NCI-H1092 treated with DMSO at 0.1 percent for 48 hours (cell line): ENCODE measurements around the gene SIRT2.

Experiments used
- DNase-seq: peaks from one replicate; lab custom pipeline; 2025; lab: John Stamatoyannopoulos, UW

Gene SIRT2

DNA sequence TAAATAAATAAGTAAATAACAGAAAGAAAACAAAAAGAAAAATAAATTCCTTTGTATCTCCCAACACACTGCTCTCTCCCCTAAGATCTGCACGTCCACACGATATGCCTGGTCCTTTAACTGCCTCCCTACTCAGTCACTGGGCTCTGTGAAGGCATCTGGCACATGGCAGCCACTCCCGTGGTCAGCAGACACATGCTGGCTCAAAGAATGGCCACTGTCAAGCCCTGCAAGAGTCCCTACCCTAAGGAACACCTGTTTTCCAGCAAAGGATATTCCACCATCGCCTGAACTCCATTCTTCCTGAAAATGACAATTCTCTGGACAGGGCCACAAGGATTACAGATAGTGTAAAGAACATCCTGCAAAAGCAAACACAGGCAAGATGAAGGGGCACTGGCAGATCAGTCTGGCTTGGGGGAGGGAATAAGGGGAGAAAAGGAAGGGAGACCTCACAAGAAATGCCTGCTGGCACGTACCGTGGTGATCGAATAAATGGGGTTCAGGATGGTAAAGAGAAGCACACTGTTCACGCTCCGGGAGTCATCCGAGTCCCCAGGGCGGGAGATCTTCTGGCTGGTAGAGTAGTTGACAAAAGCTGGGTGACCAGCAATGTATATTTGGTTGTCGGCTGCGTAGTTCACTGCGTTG is 53.9 kb downstream of the SIRT2 start:
- no peak for DNase-seq

DNA sequence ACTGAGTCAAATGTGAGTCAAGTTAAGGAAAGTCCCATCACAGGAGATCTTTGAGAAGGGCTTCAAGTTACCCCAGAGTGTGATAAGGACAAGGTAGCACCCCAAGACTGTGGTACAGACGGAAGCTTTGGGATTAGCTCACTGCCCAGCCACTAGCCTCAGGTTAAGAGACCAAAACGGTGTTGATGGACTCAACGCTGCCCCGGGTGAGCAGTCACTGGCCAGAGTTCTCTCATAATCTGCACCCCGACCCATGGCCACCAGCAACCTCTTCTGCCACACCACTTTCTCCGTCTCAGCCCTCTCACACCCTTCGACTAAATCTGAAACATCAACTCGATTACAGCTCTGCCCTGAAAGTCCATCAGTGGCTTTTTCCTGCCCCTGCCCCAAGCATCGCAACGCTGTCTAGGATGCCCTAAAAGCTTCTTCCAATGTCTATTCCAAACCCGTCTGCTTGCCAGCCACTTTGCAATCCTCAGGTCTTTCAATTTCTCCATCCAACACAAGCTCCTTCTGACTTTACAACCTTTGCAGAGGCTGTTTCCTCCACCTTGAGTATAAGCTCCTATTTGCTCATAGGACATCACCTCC is 55.2 kb downstream of the SIRT2 start:
- no peak for DNase-seq

DNA sequence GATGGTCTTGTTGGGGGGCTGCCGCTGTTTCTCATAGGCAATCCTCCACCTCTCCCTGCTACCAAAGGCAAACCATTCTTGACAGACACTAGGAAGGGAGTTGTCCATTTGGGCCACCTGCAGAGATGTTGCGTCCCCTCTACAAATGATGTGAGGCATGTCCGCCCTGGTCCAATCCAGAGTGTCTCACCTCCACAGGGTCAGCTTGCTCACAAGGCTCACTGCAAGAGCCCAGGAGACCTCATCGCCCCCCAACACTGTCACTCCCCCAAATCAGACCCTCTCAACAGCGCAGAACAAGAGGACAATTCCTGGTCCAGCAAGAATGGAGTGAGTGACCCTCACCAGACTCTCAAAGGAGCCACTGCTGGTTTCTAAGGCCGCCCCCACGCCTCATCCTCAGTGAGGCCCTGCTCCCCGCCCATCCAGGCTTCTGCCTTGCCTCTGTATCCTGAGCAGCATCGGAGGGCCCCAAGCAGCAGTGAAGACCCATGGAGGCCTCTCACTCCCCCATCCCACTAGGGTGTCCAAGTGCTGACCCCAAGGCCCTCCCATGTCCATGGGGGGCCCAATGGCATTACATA is 56.2 kb downstream of the SIRT2 start:
- no peak for DNase-seq

DNA sequence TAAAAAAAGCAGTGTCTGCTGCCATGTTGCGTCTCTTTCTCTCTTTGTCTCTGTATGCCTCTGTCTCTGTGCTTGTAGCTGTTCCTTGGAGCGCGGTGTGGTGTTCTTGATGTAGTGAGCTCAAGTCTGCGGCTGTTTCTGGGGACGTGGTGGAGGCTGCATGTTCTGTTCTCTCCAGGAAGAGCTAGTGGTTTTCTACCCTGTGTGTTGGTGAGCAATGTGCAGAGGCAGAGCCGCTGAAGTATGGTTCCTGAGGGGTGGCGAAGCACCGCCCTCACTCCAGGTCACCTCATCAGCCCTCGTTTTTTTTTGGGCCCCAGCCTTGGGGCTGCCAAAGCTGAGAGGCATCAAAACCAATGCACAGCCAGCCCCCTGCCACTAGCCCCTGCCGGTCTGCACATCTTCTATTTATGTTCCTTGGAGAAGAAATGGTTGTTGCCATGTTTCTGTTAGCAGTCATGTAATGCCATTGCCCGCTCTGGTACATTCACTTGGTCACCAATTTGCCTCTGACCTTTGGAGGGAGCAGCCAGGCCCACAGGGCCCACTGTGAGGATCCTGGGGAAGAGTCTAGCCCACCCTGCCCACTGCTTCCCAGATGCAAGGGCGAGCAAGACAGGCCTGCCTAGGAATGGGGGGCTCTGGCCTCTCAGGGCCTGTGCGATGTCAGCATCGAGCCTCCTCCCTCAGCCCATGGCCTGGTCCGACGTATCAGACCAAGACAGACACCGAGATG is 56.8 kb downstream of the SIRT2 start:
- DNase-seq: no peak

DNA sequence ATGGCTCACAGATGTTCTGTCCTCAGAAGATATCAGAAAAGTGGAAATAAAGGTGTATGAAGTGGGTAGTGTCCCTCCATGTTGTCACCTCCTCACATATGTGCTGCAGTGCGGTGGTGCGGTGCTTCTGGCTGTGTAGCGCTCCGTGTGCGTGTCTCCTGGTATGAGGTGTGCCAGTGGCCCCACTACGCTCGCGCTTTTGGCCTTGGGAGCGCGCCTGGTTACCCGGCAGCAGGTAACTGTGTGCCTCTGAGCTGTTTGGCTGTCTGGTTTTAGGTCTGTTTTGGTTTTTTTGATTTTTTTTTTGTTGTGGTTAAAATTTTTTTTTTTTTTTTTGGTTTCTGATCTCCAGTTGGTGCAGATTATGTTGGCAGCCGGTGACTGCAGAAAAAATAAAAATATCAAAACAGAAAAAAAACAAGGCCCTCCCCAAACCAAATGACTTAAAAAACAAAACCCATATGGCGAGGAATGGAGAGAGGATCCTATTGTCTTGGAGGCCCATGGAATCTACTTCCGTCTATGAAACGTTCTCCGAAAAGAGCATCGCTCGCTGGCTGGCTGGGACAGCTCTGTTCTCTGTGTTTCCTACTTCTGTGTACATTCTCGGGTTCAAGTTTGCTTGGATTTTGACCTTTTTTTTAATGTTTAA is 57.5 kb downstream of the SIRT2 start:
- DNase-seq: no peak

DNA sequence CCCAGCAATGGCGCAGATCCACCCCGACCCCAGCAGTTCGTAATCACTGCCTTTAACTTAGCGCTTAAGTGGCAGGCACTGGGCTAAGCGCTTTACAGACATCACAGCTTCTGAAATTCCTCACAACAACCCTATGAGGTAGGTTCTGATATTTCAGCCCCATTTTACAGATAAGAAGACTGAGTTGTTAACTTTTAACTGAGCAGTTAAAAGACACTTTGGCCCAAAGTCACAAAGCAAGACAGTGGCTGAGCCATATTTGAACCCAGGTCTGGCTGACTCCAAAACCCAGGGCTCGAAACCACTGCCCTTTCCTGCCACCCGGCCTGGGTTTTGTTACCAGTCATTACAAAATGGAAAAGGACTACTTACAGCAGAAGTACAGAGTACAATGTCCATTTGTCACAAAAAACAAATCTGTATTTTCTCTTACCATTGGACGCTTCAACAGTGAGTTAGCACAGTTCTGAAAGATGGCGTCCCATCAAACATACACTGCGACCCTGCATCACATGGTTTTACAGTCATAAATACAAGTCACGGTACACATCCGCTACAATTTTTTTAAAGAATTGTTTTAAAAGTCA is 58.1 kb downstream of the SIRT2 start:
- no peak for DNase-seq

DNA sequence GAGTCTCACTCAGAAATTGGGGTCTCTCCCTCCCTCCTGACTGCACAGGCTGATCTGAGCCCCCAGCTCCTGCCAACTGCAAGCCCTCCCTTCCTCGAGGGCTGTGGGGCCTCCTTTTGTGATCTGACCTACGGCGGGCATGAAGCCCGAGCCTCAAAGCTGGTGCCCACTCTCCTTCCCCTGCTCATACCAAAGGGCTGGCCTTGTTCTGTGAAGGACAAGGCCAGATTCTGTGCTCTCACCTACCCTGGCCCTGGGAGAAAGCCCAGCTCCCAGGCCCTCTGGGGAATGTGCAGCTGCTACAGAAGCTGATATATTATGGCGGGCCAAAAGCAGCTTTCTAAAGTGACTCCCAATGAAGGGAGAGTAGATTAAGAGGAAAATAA is 58.8 kb downstream of the SIRT2 start:
- no peak for DNase-seq

DNA sequence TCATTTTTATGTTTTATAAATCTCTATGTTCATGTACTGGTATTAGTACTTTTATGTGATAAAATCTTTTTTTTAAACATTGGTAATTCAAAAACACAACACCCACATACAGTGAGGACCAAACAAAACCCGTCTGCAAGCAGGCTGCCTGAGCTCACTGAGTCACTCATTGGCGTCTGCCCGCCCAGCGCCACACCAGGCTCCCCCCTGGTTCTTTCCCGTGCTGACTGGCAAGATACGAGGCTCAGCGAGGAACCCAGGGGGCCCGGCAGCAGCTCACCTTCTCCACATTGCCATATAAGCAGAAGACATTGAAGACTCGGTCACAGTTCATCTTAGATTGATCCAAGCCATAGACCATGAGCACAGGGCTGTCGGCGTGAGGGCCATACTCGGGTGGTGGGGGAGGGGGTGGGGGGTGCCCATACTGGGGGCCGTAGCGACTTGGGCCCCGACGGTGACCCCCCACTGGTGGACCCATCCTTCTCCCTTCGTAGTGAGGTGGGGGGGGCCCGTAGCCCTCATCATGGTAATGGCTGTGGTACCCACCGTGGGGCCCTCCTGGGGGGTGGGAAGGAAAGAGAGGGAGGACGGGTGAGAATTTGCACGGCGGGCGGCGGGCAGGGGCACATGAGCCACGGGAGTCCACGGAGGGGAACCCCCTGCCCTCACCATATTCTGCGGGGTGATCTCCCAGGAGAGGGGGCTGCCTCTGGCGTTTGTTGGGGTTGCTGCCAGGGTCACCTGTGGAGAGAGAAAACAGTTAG is 59.4 kb downstream of the SIRT2 start:
- DNase-seq: no peak

DNA sequence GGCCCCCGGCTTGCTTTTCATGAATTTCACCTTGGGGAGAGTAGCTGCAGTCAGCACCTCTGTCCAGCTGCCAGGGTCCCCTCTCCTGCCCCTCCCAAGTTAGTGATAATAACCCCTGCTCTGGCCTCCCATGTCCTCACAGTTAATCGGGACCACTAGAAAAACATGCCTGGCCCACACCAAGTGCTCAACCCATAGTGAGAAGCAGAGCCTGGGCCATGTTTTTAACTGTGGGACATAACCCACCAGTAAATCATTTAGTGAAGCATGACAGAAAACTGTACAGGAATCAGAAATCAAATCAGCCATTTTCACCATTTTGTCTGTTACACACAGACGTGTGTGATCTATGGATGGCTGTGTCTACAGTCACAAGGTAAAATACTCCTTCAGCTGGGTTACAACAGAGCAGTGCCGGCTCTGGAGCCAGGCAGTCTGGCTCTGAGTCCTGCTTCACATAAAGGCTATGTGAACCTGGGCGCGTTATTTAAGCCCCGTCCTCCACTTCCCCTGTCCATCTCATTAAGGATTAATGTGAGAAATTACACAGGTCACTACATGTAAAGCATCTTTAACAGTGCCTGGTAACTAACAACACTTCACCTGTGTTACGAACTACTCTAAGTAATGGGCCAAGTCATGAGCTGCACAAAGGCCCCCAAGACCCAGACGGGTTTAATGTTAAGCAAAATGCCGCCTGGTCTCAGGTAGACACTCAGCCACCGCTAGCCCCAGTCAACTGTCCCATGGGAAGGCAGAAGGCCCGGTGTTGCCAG is 60.2 kb downstream of the SIRT2 start:
- no peak for DNase-seq

DNA sequence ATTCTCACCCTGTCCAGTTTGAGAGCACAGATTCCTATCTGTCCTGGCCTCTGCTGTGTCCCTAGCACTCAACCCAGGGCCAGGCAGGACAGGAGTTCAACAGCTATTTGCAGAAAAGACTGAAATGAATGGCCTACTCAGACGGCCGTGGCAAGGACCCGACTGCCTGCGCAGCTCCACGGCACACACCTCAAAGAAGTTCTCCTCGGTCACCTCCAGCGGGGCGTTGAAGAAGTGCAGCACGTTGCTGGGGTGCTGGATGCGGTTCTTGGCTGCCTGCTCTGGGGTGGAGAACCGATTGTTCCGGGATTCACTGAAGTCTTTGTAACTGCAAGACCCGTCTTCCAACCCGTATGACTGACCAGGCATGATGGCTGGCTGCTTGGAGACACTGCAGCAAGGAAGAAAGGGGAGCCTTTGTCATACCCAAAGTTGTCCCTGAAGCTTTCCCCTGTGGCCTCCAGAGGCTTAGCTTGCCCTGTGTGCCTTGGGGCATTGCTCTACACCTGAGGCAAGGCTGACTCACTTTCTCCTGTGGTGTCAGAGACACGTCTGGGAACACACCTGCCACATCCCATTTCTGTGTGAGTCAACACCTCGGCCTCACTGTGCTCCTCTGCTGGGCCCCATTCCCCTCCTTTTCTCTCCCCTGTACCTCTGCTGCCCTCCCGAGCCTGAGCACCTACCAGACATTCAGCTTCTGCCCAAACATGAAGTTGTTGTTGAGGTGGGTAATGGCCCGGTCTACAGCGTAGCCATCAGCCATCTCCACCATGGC is 61.0 kb downstream of the SIRT2 start:
- no peak for DNase-seq

DNA sequence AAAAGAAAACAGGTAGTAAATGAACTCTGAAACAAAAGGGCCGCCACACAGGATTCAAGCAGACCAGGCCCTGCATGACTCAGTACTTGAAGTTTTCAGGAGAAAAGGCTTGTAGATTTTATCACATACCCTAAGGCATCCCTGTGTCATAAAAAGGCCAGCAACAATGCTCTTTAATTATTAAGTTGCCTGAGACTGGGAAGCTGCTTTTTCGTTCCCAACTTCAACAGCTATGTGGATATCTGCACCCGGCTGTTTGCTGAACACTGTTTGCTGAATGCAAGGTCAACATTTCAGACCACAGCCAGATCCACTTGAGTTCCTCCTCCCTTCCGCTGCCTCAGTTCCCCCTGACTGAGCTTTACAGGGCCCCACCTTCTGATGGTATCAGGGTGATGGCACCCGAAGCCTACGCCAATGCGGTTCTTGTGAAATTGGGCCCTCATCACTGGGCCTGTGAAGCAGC is 61.7 kb downstream of the SIRT2 start:
- DNase-seq: no peak

DNA sequence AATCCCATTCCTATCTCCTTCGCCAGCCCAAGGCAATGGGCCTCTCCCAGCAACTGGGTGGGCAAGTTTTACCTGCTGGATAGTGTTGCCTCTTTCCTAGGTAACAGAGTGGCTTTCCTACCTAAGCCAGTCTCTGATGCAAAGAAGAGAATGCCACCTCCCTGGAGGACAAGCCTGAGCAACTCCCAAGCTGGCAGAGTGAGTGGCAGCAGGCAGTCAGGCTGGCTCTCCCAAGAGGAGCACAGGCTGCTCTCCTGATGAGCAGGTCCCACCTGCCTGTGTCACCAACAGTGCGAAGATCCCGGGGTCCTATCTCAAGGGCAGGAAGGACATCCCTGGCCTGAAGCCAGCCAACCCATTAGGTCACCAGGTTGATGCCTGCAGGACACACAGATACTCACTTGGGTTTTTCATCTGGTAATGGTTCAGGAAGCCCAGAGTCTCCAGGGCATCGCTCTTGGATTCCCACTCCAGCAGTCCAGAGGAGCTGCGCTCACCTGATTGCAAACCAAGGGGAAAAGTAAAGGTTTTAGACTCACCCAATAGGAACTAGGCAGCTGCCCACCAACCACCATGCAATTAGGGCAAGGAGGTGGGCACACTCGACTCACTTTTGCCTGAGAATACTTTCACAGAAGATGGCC is 62.3 kb downstream of the SIRT2 start:
- DNase-seq: no peak

DNA sequence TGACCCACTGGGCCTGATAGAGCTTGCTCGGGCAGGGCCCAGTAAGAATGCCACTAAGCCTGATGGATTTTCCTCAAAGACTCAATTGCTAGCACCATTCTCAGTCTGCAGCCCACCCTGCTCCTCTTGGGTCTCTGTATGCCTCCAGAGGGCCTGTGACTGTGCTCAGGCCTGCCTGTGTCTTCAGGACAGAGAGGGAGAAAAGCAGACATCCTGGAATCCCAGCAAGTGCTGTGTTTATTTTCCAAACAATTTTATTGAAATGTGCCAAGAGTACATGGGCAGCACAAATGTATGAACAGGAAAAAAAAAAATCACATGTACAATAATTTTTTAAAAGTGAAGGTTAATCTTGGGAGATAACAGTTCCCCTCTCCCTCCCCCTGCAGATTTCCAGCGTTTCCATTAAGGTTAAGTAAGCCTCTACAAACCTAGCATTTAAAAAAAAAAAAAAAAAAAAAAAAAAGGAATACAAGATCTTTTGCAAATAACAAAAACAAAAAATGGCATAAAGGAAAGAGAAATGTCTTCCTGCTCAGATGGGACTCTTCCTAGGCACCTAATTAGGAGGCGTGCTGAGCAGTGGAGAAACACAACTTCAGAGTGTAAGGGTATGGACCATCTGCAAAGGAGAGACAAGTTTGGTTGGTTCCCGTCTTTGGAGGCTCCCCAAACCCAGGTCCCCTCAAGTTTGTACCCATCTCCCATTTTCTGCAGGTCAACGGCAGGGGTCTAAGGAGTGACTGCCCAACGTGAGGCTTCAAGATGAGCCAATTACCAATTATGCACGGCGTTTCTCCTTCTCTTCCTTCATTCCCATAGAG is 63.0 kb downstream of the SIRT2 start:
- no peak for DNase-seq

DNA sequence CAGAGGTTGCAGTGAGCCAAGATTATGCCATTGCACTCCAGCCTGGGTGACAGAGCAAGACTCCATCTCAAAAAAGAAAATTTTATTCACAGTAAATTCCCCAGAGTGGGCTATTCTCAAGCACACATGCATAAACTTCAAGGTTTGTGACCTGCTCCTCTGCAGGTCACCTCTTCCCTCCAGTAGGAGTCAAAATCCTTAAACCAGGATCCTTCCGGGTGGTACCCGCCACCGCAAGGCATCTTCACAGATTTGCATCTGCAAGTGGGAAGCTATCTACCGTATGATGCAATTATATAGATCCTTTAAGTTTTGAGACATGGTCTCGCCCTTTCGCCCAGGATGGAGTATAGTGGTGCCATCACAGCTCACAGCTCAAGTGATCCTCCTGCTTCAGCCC is 64.8 kb downstream of the SIRT2 start:
- DNase-seq: no peak

DNA sequence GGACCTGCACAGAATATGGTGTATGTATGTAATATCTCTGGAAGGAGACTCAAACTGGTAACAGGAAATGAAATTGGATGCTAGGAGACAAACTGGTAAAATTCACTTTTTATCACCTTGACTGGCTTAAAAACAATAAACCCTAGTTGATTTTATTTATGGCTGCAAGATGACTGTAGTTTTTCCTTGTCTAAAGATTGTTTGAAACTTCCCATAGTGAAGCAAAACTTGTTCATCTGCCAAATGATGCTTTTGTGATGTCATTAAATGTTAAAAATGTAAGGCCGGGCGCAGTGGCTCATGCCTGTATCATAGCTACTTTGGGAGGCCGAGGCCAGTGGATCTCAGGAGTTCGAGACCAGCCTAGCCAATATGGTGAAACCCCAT is 65.3 kb downstream of the SIRT2 start:
- DNase-seq: no peak

DNA sequence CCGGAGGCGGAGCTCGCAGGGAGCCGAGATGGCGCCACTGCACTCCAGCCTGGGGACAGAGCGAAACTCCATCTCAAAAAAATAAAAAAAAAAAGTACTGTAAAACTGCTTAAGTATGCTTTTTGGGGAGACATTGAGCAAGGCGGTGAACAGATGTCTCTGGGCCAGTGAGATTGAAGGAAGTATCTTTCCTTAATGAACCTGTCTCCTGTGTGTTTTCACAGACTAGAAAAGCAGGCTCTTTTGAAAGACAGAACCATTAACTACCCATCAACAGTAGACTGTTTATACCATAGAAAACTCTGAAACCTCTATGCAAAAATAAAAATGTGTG is 66.4 kb downstream of the SIRT2 start:
- DNase-seq: no peak

DNA sequence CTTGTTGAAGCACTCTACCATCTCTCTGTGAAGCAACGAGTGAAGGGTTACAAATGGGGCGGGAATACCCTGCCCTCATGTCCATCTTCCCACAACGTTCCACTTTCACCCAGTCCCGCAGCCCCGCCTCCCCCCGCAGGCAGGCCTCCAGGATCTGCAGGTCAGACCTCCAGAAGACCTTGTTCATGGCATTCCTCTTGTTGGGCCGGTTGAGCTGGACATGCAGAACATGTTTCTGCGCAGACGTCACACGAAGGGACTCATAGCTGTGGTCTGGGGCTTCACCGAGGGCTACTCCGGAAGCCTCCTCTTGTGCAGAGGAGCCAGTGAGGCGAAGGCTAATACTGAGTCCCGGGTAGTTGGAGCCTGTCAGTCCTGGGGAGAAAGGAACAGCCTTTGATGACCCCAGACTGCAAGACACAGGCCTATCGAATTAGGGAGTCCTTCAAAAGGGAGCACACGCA is 68.2 kb downstream of the SIRT2 start:
- no peak for DNase-seq

DNA sequence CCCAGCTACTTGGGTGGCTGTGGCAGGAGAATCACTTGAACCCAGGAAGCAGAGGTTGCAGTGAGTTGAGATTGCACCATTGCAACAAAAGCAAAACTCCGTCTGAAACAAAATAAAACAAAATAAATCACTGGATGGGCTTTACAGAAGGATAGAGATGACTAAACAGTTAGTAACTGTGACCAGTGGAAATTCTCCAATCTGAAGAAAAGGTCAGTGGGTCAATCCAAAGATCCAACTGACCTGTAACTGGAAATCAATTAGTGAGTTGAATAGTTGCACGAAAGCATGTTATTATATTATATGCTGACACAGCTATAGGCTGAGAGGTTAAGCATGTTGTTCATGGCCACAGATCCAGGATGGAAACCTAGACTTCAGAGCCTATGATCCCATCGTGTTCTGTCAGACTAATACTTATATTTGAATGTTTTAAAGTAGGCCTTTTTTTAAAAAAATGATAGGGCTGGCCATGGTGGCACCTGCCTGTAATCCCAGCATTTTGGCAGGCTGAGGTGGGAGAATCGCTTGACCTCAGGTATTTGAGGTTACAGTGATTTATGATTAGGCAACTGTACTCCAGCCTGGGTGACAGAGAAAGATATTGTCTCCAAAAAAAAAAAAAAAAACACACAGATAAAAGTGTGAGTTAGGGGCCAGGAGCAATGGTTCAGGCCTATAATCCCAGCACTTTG is 69.2 kb downstream of the SIRT2 start:
- no peak for DNase-seq
